HG03342 (cell line): Measurements from ENCODE around the gene ZNF624.

Experiments
- ATAC-seq: cut with Tn5 transposase; IDR thresholded peaks from one replicate; pipeline ENCODE4 v1.9.1; 2021; ENCODE audit warnings: mild to moderate bottlenecking, moderate library complexity; ENCODE audit not compliant: unreplicated experiment

Gene ZNF624

GRCh38 chr17:16599537-16599936, 54.1 kb downstream of the ZNF624 start:
- ATAC-seq = no peak

DNA sequence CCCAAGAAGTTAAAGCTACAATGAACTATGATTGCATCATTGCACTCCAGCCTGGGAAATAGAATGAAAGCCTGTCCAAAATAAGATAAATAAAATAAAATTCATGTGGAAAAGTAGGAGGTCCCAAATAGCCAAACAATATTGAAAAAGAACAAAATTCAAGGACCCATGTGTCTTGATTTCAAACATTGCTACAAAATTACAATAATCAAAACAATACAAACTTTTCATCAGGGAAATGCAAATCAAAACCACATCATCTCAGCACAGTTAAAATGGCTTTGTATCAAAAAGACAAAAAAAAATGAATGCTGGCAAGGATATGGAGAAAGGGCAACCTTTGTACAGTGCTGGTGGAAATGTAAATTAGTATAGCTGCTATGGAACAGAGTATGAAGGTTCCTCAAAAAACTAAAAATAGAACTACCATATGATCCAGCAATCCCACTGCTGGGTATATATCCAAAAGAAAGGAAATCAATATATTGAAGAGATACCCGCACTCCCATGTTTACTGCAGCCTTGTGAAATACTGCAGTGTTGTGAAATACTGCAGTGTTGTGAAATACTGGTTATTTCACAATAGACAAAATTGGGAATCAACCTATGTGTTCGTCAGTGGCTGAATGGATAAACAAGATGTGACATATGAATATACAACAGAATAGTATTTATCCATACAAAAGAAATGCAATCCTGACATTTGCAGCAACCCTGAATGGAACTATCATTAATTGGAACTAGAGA, 60.1 kb downstream of the ZNF624 start:
- ATAC-seq = no peak

- ATAC-seq = peak; percentile 75
Observed at GRCh38 chr17:16589097-16589969, 64.3 kb downstream of the ZNF624 start.

- no peak for ATAC-seq
Observed at GRCh38 chr17:16585796-16586195, 67.9 kb downstream of the ZNF624 start.

- ATAC-seq = no peak
Observed at GRCh38 chr17:16584273-16584995, 69.2 kb downstream of the ZNF624 start.

DNA sequence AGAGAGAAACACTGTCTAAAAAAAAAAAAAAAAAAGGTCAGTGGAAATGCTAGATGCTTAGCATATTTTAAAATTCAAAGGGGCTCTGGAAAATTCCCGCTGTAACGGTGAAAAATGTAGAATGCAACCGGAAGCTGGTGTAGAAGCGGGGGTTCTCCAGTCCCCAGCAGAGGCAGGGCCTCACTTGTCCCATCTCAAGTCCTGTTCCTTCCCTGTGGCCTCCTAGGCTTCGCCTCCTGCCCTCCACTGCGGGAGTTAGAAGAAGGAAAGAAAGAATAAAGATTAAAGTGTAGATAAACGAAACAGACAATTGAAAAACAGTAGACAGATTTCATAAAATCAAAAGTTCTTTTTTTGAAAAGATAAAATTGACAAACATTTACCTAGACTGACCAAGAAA, 69.9 kb downstream of the ZNF624 start:
- ATAC-seq = no peak

GRCh38 chr17:16573466-16573865, 80.2 kb downstream of the ZNF624 start:
- no peak for ATAC-seq
